ENCODE data around the gene ACTL10. TPM values are rescaled to one million over a fixed set of nuclear protein-coding genes. Genes with fewer than 3 reads are reported as not detected.

Gene ACTL10
- total and polyA plus RNA-seq, 2 donors (not counting 1 experiment from before 2014, with no cell fraction given): 1.2 to 6.3 TPM

- H3K27me3 ChIP-seq (replicated peaks in 1 of 4; ENCODE audit: control extremely low read depth in 1 of 4, control insufficient read depth in 3 of 4, insufficient read depth in 4 of 4, low read length in 3 of 4): no peaks in the 10 kb centered on the region
- H3K27ac ChIP-seq (ENCODE audit: low read length in 2 of 2): peak overlapping the region in 1 of 2 donors; percentile 55
- peak overlapping the region; percentile 26 to 79 (median 68) for H3K4me3 ChIP-seq (ENCODE audit: control extremely low read depth in 1 of 5, extremely low read depth in 1 of 5, insufficient read depth in 1 of 5, low read depth in 2 of 5, low read length in 4 of 5)
- TF ChIP-seq CTCF (IDR thresholded peaks at IDR 0.05) (peak; percentile 84), EZH2 (IDR thresholded peaks at IDR 0.05; ENCODE audit: borderline replicate concordance, insufficient read depth, low read depth, low read length, poor library complexity, severe bottlenecking) (no peak)
- H3K27ac Mint-ChIP-seq: peak overlapping the region; percentile 81
- peak; percentile 86 for DNase-seq
- peak overlapping the region; percentile 67 for H3K9ac ChIP-seq (ENCODE audit: low read length)
- peaks cover 3% of the 10 kb centered on the region for H3K79me2 ChIP-seq (ENCODE audit: control insufficient read depth, insufficient read depth, low read length)
- no peaks in the 10 kb centered on the region for H3K9me3 ChIP-seq (ENCODE audit: control extremely low read depth in 1 of 3, control insufficient read depth in 2 of 3, insufficient read depth in 1 of 3, low read length in 2 of 3)
- POLR2A ChIA-PET: interaction anchor here (0.6 to 2.4 kb wide), 8 partner anchors 12 to 224 kb away, joined by 3 to 12 read pairs (median 6); partner anchors contain the start of genes CBFA2T2, PXMP4, SNTA1 and ZNF341
- 7% methylated on average over 46 of the region's 47 CpGs for WGBS (ENCODE audit: insufficient coverage)
- CTCF ChIA-PET: interaction anchor here (0.6 to 6.1 kb wide), 50 partner anchors 7 to 402 kb away, joined by 3 to 61 read pairs (median 5); partner anchors contain the start of genes CBFA2T2, CDK5RAP1, PXMP4 and SNTA1
- intact Hi-C loops (cut with micrococcal nuclease): loop anchor here (1.0 to 5.0 kb wide), 7 partner anchors 64 to 399 kb away; partner anchors contain the start of genes CDK5RAP1 and RALY
- H3K4me2 ChIP-seq (replicated peaks; ENCODE audit: low read depth, low read length, poor library complexity, severe bottlenecking): peak overlapping the region; percentile 98
- no peaks in the 10 kb centered on the region for H3K9me3 Mint-ChIP-seq (ENCODE audit: insufficient read depth)
- ATAC-seq (ENCODE audit: low read depth): peak; percentile 48
- H3K36me3 ChIP-seq (replicated peaks in 1 of 2; ENCODE audit: control extremely low read depth in 1 of 2, control insufficient read depth in 1 of 2, extremely low read depth in 1 of 2, insufficient read depth in 2 of 2, low read length in 1 of 2): no peaks in the 10 kb centered on the region
- H2AFZ ChIP-seq (ENCODE audit: insufficient read depth, low read depth, low read length, poor library complexity, severe bottlenecking): peak overlapping the region; percentile 82
- peaks cover 34% of the 10 kb centered on the region for H3K4me1 Mint-ChIP-seq
- no peaks in the 10 kb centered on the region for H3K27me3 Mint-ChIP-seq
- peaks cover 16 to 40% of the 10 kb centered on the region in 2 donors for H3K4me1 ChIP-seq (ENCODE audit: control insufficient read depth in 2 of 2, insufficient read depth in 2 of 2, low read length in 2 of 2)
- peak overlapping the region; percentile 98 for H3K4me3 Mint-ChIP-seq
- no peaks in the 10 kb centered on the region for H4K20me1 ChIP-seq (ENCODE audit: control insufficient read depth, insufficient read depth, low read length, poor library complexity, severe bottlenecking)
These were observed 1.1 kb downstream of the ACTL10 start for GRCh38 chr20:33667676-33668465.
